GM19023 (cell line): Measurements from ENCODE around the gene RBKS.

Source experiments
- ATAC-seq: cut with Tn5 transposase; IDR thresholded peaks from one replicate; pipeline ENCODE4 v1.9.1; 2021; ENCODE audit warnings: mild to moderate bottlenecking, moderate library complexity; ENCODE audit not compliant: unreplicated experiment

Gene RBKS

DNA sequence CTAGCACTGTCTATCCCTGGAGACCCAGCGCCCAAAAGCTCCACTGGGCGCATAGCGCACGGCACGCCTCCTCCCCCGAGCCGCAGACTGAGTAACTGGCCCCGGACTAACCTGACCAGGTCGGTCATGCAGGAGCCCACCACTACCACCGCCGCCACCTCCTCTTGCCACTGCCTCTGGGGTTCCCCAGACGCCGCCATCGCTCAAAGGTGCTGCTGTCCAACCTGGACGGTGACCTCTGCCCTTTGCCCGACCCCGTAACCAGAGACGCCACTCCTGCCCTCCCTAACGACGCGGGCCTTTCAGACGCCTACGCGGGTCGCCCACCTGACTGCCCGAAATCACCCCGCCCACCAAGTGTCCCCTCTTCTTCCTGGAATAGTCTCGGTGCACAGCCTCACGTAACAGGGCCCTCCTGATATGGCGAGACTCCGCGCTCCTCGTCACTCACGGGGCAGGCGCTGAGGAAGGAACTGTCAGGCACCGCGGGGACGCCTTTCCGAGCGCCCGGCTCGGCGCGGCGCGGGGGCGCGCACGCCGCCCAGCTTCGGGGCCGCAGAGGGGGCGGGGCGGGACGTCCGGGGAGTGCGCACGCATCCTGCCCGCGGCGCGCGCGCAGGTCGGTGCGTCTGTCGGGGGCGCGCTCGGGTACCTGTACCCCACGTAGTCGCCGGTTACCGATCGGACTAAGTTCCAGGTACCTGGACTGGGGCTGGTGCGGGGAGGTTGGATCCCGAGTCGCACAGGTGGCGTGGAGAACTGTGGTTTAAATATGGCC is at the start of gene RBKS, which contains the start of gene BABAM2:
TSS of gene RBKS (minus strand) at position 242 of the 778 bp plus-strand sequence. CDS start at position 200, 42 bp downstream.
TSS of gene BABAM2 (plus strand) at position 584 of the 778 bp plus-strand sequence. CDS start 3,828 bp downstream, outside the sequence.
- ATAC-seq = peak; percentile 84

GRCh38 chr2:27935026-27935425 is 44.8 kb upstream of the RBKS start:
- no peak for ATAC-seq

DNA sequence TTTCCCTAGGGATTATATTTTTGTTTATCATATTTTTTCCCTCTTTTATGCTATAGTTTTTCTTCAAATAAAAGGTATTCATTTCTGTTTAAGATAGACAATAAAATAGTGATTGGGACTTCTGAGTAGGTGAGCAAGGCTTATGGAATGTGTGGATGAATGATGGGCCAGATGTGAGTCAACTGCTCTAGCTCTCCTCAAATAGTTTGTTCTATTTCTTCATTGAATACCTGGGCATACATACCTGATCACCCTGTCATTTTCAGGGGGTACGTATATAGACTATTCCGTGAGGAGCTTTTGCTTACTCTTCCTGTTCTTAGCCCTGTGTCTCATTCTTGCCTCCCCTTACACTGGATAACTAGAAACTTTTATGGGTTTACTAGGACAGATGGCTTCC is 42.2 kb upstream of the RBKS start:
- ATAC-seq = no peak

DNA sequence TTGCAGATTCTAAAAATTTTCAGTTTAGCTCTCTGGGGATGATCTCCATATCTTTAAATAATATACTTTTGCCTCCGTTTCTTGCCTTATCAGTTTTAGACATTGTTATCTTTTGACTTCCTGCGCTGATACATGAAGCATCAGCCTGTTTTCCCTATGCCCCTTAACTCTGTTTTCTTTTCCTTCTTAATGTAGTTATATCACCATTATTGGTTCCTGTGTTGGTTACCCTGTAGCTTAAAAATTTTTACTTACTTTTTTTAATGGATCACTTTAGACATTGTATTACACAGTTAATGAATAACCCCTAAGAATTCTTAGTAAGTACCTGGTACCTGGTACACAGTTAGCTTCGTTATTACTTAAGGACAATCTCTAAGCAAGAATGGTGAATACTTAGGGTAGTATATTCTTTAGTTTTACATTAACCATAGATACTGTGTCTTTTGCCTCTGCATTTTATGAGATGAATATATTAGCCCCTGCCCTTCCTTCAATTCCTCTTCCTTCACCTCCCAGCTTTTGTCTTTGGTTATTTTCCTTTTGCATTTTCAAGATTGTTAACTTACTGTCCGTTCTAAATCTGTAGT is 41.3 kb upstream of the RBKS start:
- ATAC-seq = no peak

DNA sequence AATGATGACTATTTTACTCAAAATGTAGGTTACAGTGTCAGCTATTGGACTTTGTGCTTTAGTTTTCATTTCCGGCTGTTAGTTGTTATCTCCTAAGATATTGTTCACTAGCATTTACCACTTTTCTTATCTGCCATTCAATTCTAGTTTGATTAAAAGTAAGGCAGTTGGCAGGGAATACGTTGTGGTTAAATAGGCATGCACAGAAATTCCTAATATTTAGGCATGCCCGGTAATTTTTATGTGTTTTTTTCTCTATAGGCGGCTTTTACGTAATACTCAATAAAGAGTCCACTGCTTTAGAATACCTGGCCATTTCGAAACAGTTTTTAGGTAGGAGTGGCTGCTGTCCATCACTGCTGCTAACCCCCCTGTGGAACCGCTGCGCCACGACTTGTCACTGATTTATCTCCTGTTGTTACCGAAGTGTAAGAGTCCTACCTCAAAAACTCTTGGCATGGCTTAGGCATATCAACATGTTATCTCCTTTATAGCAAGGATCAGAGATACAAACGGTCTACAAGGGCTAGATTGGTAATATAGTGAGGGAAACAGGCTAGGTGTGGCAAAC is 39.8 kb upstream of the RBKS start:
- no peak for ATAC-seq

GRCh38 chr2:27925766-27926472 is 35.7 kb upstream of the RBKS start:
- ATAC-seq = no peak

GRCh38 chr2:27922842-27923241 is 32.7 kb upstream of the RBKS start:
- ATAC-seq = no peak

DNA sequence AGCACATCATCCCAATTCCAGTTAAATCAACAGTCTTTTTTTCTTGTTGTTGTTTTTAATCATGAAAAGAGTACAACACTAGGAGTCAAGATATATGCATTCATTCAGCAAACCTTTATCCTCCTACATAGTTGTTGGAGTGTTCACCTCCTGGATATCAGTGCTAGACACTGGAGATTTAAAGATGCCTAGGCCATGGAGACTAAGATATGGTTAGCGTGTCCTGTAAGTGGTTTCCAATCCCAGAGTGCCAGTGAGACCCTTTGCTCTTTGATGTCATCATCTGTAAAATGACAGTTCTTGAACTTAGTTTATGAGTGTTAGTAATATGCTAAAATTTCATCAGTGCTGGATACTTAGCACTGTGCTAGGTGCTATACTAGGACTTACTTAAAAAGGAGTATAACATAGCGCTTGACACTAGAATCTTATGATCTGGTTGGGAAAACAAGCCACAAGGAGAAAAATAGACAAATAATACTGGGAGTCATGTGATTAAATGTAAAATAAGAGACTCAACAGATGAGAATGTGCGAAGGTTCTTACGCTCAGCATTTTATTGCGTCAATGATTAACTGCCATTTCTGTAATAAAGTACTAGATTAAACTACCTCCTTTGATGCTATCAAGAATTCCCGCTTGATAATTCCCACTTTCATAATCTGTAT is 31.8 kb upstream of the RBKS start:
- no peak for ATAC-seq

DNA sequence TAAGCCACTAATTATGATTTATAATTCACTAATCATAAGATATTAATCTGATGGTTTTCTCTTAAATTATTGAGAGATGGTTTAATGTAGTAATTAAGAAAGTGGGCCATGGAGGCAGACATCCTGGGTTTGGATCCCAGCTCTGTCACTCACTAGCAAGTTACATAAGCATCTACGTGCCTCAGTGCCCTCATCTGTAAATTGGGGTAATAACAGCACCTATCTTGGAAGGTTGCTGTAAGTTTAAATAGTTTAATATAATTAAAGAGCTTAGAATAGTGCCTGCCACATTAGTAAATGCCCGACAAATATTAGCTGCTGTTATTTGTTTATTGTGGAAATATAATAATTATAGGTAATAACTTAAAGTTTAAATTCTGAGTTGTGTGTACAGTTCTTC is 31.2 kb upstream of the RBKS start:
- no peak for ATAC-seq

GRCh38 chr2:27920148-27920885 is 30.1 kb upstream of the RBKS start:
- ATAC-seq = no peak

DNA sequence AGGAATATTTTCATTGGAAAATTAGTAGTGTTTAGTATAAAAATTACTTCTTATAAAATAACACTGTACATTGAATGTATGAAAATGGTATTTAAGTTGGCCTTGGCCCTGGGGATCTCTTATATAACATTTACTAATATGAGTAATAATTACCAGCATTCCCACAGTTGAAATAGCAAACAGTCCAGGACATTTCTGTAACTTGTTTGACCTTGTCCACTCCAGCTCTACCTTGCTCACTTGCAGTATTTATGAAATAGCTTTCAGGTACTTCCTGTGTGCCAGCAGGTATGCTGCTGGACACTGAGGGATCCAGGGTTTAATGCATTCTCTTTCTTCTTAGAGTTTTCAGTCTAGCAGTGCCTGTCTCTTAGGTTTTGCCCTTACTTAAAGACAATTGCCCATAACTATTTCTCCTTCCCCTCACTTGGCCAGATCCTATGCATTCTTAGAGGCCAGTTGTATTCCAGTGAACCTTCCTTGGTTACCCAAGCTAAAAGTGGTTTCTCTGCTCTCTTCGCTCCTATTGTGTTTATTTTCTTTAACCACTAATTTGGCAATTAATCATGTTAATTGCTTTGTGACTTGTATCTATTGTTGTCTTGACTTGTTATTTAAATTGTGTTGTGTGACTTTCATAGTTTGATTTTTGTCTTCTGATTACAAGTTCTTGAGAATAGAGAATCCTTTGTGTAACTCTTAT is 26.3 kb upstream of the RBKS start:
- no peak for ATAC-seq

- ATAC-seq = no peak
Measured at GRCh38 chr2:27915874-27916273, 25.7 kb upstream of the RBKS start.

DNA sequence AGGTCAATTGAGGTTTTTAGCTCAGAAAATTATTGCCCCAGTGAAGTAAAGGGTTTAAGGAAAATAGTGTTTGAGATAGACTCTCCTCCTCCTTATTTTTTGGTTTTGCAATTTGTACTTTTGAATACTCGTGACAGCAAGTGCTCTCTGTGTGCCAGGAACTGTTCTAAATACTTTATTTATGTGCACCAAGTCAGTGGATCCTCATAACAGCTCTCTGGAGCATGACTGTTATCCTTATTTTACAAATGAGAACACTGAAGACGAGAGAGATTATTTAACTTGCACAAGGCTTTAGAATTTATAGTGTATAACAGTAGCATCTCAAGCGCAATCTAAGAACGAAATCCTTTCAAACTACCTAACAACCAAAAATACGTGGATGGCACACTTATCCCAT is 25.0 kb upstream of the RBKS start:
- ATAC-seq = no peak

- no peak for ATAC-seq
Measured at GRCh38 chr2:27914805-27915175, 24.6 kb upstream of the RBKS start.

- ATAC-seq = no peak
Measured at GRCh38 chr2:27914041-27914804, 24.0 kb upstream of the RBKS start.

- ATAC-seq = no peak
Measured at GRCh38 chr2:27912512-27912911, 22.3 kb upstream of the RBKS start.

DNA sequence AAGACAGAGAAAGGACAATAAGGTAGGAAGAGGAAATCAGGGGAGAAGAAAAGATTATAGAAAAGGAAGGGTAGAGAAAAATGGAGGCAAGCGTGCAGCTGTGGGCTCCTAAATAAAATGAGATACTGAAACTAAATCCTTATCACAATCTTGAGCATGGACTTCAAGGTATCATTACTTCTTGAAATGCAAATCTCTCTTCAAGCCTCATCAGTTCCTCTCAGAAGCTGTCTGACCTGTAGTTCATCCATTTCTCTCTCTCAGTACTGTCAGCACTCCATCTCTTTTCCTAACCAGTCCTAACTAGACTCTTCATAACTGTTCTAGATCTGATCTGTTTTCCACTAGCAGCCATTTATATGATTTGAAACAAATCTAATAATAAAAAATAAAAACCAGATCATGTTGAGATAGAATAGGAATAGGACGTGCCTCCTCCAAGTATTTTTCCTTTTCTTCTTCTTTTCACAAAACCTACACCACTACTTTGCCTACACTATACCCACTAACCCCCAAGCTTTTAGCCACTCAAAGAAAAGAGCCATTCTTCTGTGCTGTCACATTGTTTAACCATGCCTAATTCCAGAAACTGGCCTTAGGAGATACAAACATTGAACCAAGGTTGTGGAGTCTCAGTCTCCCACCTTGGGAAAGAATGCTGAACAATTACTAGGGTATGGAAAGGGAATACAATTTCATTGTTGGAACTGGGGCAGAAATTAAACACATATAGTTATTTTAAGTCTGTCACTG is 21.4 kb upstream of the RBKS start:
- no peak for ATAC-seq

GRCh38 chr2:27909901-27910300 is 19.7 kb upstream of the RBKS start:
- ATAC-seq = no peak
